K562 (cell line): Measurements from ENCODE around the gene ZFR2. TPM values are rescaled to one million over a fixed set of nuclear protein-coding genes. Genes with fewer than 3 reads are reported as not detected.
A peak's percentile ranks its signal among the peaks of the same experiment; 100 is the strongest.

Experiments
- CAMTA2 ChIP-seq: fragments of 250-450 bp; sonication (Bioruptor Pico); conservative IDR thresholded peaks from 2 replicates; pipeline ENCODE4 v1.5.1; 2022
- CCNT2 ChIP-seq: IDR thresholded peaks from 2 replicates; pipeline ENCODE4 v1.6.1; 2011; ENCODE audit warnings: borderline replicate concordance, low read depth, mild to moderate bottlenecking, moderate library complexity, mixed read lengths, low read length; ENCODE audit not compliant: insufficient read length; ENCODE audit errors: extremely low read depth
- FOXA3 ChIP-seq, 2 experiments: fragments of 450-650 bp in 1 of 2; sonication (generic) in 1 of 2; formaldehyde crosslinking; IDR thresholded peaks in 1 of 2; conservative IDR thresholded peaks in 1 of 2; 2 replicates each; pipeline versions ENCODE4 v1.4.0 to v1.8.0; 2020 to 2022; ENCODE audit warnings: mild to moderate bottlenecking in 2 of 2, missing genetic modification reagents in 1 of 2
- HDAC2 ChIP-seq: fragments of 450-650 bp; IDR thresholded peaks from 2 replicates; pipeline ENCODE4 v1.6.1; 2016; ENCODE audit warnings: mild to moderate bottlenecking
- NCOA1 ChIP-seq: fragments of 450-650 bp; IDR thresholded peaks from 2 replicates; pipeline ENCODE4 v1.6.1; 2016; ENCODE audit warnings: low read depth
- PTRF ChIP-seq: fragments of 450-650 bp; IDR thresholded peaks from 2 replicates; pipeline ENCODE4 v1.6.1; 2016; ENCODE audit warnings: mild to moderate bottlenecking, missing genetic modification characterization, missing compliant biosample characterization
- RBBP5 ChIP-seq: fragments of 200-600 bp; sonication (generic); IDR thresholded peaks from 2 replicates; pipeline ENCODE4 v1.6.1; 2012; ENCODE audit warnings: borderline replicate concordance, mild to moderate bottlenecking, low read length, control low read depth, inconsistent platforms; ENCODE audit not compliant: insufficient read depth, poor library complexity, severe bottlenecking
- RFX1 ChIP-seq: fragments of 450-650 bp; IDR thresholded peaks from 2 replicates; pipeline ENCODE4 v1.6.1; 2016; ENCODE audit warnings: mild to moderate bottlenecking, moderate library complexity
- RHOXF2B ChIP-seq: fragments of 250-450 bp; sonication (Bioruptor Pico); conservative IDR thresholded peaks from 2 replicates; pipeline ENCODE4 v1.5.1; 2021
- ZNF274 ChIP-seq: IDR thresholded peaks from 2 replicates; pipeline ENCODE4 v1.6.1; 2011; ENCODE audit warnings: low read depth, mild to moderate bottlenecking, low read length, moderate library complexity, borderline replicate concordance
- ZNF507 ChIP-seq: conservative IDR thresholded peaks from 2 replicates; pipeline ENCODE4 v1.6.1; 2017; ENCODE audit warnings: missing genetic modification characterization, missing compliant biosample characterization
- ZNF699 ChIP-seq: fragments of 250-450 bp; sonication (Bioruptor Pico); IDR thresholded peaks from 2 replicates; pipeline ENCODE4 v1.8.0; 2021; ENCODE audit warnings: mild to moderate bottlenecking, moderate library complexity; ENCODE audit not compliant: insufficient replicate concordance
- polyA plus RNA-seq, 8 experiments: library from polyadenylated mRNA; depleted of rRNA in 4 of 8; stranded (reverse) in 5 of 8; unstranded in 3 of 8; fragments of >200 nt; fragmentation: Nextera tagmentation in 2 of 8; fragmentation: Illumina TruSeq in 1 of 8; extraction: Ambion mirVana in 2 of 8; extraction: Trizol in 1 of 8; gene quantifications; 2 replicates each; pipeline versions ENCODE4 v1.2.1 to v1.2.3, GENCODE V29; 2011 to 2014; ENCODE audit warnings: inconsistent platforms in 1 of 8, missing spikeins in 1 of 8
- total RNA-seq, 7 experiments: library from RNA; depleted of rRNA in 6 of 7; stranded (reverse); fragments of >200 nt in 6 of 7; fragmentation: Illumina TruSeq in 2 of 7; extraction: Trizol in 2 of 7; gene quantifications; 2 replicates each; pipeline versions ENCODE4 v1.2.1 to v1.2.3, GENCODE V29; 2011 to 2021; ENCODE audit warnings: low replicate concordance in 1 of 7
- TF ChIP-seq, protein P1 (sequence below), 2 experiments: fragments of 450-650 bp; formaldehyde crosslinking in 1 of 2; IDR thresholded peaks; 2 replicates each; pipeline versions ENCODE4 v1.4.0 to v1.6.1; 2014 to 2020; ENCODE audit warnings: mild to moderate bottlenecking in 2 of 2, borderline replicate concordance in 1 of 2, low read depth in 1 of 2
- TF ChIP-seq, protein P2 (sequence below): IDR thresholded peaks from 2 replicates; pipeline ENCODE4 v1.6.1; 2012; ENCODE audit warnings: low read depth, low read length, improper control_type of control experiment, borderline replicate concordance
- TF ChIP-seq, protein P3 (sequence below): fragments of 250-450 bp; sonication (Bioruptor Pico); IDR thresholded peaks from 2 replicates; pipeline ENCODE4 v1.4.0; 2020

Gene ZFR2
- total and polyA plus RNA-seq, 9 of the 15 experiments (the other 6 are each of a cell fraction or from before 2014, with no cell fraction given): 0.03 to 0.59 (median 0.07) TPM; not detected in 6

DNA sequence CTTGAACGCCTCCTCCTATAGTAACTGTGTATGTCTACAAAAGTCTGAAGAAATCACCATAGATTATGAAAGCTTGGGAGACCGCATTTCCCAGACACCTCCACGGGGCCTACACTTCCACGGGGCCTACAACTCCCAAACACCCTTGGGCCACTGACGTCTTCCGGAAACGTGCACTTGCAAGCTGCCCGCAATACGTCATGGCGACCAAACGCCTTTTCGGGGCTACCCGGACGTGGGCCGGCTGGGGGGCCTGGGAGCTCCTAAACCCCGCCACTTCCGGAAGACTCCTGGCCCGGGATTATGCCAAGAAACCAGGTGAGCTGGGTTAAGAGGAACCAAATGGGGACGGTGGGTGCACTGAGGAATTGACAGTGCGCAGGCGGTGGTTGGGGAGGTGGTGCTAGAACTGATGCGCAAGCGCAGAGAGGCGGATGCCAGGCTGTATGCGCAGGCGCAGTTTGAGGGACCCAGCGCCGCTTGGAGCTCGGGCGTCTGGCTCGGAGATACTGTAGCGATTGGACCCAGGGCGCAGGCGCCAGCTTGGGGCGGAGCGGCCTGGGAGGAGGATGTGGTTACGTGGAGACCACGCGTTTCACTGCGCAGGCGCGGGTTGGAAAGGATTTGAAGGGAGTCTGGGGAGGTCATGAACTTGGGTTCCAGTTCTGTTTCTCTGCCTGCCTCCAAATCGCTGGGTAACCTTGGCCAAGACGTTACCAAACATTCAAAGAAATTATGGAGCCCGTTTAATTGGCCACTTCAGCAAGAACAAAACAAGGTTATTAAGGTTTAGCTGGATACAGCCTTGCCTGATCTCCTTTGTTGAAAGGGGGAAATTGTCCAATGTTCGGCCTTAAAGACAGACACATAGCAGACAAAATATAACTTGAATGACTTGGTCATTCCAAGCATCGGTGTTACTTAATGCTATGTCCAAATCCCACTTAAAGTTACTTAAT is 106.1 kb downstream of the ZFR2 start, which contains the start of gene MRPL54 (continued):
- no peak for TF ChIP-seq ZNF274
- TF ChIP-seq RFX1: peak; percentile 91
- peak; percentile 6 for TF ChIP-seq RBBP5
- no peak for TF ChIP-seq CCNT2
- no peak for TF ChIP-seq ZNF699 (CRISPR knock-in tag)
- no peak for TF ChIP-seq ZNF507
- TF ChIP-seq CAMTA2 (CRISPR knock-in tag): no peak
- TF ChIP-seq, protein P1, sequence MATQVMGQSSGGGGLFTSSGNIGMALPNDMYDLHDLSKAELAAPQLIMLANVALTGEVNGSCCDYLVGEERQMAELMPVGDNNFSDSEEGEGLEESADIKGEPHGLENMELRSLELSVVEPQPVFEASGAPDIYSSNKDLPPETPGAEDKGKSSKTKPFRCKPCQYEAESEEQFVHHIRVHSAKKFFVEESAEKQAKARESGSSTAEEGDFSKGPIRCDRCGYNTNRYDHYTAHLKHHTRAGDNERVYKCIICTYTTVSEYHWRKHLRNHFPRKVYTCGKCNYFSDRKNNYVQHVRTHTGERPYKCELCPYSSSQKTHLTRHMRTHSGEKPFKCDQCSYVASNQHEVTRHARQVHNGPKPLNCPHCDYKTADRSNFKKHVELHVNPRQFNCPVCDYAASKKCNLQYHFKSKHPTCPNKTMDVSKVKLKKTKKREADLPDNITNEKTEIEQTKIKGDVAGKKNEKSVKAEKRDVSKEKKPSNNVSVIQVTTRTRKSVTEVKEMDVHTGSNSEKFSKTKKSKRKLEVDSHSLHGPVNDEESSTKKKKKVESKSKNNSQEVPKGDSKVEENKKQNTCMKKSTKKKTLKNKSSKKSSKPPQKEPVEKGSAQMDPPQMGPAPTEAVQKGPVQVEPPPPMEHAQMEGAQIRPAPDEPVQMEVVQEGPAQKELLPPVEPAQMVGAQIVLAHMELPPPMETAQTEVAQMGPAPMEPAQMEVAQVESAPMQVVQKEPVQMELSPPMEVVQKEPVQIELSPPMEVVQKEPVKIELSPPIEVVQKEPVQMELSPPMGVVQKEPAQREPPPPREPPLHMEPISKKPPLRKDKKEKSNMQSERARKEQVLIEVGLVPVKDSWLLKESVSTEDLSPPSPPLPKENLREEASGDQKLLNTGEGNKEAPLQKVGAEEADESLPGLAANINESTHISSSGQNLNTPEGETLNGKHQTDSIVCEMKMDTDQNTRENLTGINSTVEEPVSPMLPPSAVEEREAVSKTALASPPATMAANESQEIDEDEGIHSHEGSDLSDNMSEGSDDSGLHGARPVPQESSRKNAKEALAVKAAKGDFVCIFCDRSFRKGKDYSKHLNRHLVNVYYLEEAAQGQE (IDR thresholded peaks at IDR 0.05; ENCODE audit: borderline replicate concordance): no peak
- TF ChIP-seq, protein P1 (CRISPR knock-in tag; IDR thresholded peaks at IDR 0.05; ENCODE audit: low read depth): peak; percentile 42; the same call in 1 of the 2 replicates
- TF ChIP-seq, protein P2, sequence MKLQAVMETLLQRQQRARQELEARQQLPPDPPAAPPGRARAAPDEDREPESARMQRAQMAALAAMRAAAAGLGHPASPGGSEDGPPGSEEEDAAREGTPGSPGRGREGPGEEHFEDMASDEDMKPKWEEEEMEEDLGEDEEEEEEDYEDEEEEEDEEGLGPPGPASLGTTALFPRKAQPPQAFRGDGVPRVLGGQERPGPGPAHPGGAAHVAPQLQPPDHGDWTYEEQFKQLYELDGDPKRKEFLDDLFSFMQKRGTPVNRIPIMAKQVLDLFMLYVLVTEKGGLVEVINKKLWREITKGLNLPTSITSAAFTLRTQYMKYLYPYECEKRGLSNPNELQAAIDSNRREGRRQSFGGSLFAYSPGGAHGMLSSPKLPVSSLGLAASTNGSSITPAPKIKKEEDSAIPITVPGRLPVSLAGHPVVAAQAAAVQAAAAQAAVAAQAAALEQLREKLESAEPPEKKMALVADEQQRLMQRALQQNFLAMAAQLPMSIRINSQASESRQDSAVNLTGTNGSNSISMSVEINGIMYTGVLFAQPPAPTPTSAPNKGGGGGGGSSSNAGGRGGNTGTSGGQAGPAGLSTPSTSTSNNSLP: 0 out of 2 replicates have a peak, but pooled peaks have one; percentile 11
- no peak for TF ChIP-seq PTRF (tag)
- TF ChIP-seq, protein P3, sequence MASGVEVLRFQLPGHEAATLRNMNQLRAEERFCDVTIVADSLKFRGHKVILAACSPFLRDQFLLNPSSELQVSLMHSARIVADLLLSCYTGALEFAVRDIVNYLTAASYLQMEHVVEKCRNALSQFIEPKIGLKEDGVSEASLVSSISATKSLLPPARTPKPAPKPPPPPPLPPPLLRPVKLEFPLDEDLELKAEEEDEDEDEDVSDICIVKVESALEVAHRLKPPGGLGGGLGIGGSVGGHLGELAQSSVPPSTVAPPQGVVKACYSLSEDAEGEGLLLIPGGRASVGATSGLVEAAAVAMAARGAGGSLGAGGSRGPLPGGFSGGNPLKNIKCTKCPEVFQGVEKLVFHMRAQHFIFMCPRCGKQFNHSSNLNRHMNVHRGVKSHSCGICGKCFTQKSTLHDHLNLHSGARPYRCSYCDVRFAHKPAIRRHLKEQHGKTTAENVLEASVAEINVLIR (CRISPR knock-in tag): peak; percentile 89
- TF ChIP-seq FOXA3 (CRISPR knock-in tag; conservative IDR thresholded peaks at IDR 0.05 in 1 of 2, IDR thresholded peaks at IDR 0.05 in 1 of 2): no peak
- TF ChIP-seq NCOA1: peak; percentile 74; the same call in 1 of the 2 replicates
- TF ChIP-seq RHOXF2B (CRISPR knock-in tag): no peak
- peak; percentile 81 for TF ChIP-seq HDAC2
